GM12872 (cell line): ENCODE data around the gene CD8B2.

Source experiments
- TF ChIP-seq, protein P1 (sequence below): IDR thresholded peaks from 3 replicates; pipeline ENCODE4 v1.5.1; 2011; ENCODE audit warnings: low read depth, mild to moderate bottlenecking, low read length, moderate library complexity; ENCODE audit not compliant: insufficient read depth

Gene CD8B2

DNA sequence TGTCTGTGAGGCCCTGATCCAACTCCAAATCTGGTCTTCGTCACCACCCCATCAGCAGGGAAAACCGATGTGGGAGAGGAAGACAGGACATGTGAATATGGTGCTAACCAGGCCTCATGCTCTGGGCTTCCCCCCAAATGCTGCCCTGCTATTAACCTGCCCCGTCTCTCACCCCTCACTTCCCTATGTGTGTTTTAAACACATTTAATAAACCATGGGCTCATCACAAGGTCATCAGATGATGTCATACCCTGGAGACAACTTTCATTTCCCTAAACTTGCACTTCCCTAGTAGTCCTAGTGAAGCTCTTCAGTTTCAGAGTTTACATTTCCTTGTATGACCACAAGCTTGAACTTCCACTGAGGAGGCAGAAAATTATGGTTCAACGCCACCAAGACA, 49.9 kb downstream of the CD8B2 start:
- TF ChIP-seq, protein P1, sequence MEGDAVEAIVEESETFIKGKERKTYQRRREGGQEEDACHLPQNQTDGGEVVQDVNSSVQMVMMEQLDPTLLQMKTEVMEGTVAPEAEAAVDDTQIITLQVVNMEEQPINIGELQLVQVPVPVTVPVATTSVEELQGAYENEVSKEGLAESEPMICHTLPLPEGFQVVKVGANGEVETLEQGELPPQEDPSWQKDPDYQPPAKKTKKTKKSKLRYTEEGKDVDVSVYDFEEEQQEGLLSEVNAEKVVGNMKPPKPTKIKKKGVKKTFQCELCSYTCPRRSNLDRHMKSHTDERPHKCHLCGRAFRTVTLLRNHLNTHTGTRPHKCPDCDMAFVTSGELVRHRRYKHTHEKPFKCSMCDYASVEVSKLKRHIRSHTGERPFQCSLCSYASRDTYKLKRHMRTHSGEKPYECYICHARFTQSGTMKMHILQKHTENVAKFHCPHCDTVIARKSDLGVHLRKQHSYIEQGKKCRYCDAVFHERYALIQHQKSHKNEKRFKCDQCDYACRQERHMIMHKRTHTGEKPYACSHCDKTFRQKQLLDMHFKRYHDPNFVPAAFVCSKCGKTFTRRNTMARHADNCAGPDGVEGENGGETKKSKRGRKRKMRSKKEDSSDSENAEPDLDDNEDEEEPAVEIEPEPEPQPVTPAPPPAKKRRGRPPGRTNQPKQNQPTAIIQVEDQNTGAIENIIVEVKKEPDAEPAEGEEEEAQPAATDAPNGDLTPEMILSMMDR, result no peak

DNA sequence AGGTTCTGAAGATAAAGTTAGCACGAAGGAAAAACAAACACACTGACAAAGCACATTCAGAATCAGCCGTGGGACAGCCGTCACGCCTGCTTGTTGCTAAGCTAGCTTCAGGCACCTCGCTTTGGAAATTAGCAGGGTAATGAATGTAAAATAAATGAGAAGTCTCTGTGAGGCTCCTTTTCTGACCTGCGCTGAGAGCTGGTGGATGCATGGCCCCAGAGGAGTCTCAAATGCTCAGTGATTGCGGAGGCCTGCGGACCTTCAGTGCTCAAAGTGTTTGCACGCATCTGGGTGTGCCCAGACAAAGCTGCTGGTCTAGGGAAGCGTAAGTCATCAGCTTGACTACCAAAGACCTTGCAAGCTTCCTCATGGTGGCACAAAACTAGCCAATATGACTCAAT, 50.6 kb downstream of the CD8B2 start:
- TF ChIP-seq, protein P1, result no peak

DNA sequence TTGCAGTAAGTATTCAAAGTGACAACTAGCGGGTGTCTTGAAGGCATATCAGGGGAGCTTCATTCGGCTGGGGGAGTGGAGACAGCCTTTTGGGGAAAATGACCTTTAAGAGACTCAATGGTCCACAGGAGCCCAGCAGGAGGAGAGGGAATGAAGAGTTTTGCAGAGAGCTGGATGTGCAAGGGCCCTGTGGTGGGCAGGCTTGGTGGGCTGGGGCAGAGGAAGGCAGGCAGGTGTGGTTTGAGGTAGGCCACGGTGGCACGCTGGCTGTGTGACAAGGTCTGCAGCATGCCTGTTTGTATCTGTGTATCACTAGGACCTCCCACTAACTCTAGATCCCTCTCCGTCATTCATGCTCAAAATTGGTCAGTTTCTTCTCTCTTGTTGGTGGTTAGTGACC, 53.7 kb downstream of the CD8B2 start:
- TF ChIP-seq, protein P1, result no peak

DNA sequence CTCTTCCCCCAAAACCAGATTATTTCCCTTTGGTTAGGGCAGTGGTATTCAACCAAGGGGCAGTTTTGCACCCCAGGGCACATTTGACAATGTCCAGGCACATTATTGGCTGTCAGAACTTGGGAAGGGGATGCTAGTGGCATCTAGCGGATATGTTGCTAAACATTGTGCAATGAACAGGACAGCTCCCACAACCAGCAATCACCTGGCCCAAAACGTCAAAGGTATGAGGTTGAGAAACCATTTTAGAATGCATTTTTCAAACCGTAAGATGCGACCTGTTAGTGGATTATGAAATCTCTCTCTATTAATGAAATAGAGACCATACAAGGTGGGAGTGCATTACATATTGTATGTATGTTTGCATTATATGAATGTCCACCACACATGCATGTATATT, 54.2 kb downstream of the CD8B2 start:
- TF ChIP-seq, protein P1, result no peak

DNA sequence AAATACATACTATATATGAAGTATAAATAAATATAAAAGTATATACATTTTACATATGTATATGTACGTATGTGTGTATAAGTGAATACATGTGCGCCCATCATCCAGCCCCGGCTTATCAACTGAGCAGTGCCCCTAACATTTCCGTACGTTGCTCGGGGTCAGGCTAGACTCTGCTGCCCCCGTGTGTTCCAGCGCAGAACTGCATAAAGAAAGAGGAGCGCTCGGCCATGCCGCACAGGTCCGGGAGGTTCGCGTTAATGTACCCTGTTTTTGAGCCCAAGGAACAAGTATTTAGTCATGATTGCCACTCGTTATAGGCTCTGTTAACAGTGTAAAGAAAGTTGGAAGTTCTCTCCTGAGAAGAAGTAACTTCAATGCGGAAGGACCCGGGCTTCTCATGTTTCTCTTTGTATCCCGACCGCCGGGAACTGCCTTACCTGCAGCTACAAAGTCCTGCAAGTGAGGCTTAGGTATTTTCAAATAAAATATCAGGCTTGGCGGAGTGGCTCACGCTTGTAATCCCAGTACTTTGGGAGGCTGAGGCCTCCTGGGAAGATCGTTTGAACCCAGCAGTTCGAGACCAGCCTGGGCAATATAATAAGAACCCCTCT, 55.7 kb downstream of the CD8B2 start:
- TF ChIP-seq, protein P1, result peak; percentile 84

DNA sequence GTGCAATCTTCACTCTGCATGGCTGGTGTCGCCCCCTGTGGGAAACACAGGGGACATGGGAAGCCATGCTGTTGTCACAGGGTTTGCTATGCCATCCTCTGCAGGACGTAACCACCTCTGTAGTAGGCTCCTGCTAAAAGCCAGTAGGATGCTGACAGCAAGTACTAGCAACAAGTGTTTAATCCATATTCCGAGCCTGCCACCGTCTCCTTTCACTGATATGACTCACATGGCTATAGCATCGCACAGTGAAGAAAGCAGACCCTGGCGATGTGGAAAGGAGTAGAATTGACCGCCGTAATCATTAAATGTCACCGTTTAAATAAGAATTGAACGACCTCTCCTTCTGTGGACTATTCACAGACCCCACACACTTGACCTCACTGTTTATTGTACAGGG, 57.8 kb downstream of the CD8B2 start:
- TF ChIP-seq, protein P1, result no peak

DNA sequence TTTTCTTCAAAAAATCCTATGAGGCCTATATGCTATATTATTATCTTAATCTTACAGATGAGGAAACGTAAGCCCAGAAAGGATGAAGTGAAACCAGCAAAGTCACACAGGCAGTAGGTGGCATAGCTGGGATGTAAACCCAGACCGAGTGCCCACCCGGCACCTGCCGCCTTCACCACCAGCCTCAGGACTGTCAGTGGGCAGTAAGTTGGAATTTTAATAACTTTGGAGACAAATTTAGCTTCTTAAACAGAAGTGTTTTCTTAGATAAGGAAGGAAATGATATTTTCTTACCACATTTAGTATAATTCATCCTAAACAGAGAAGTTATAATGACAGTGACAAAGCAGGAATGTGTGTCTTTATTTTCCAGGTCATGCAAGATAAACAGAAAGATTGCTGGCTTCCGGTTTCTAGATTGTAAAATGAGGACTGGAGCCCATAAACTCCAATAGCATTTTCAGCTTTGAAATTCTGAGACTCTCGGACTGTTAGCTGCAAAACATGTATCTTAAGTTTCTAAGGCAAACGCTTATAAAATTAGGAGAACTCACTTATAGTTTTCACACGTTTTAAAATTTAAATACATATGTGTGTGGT, 59.3 kb downstream of the CD8B2 start:
- TF ChIP-seq, protein P1, result no peak
